H1 (cell line): ENCODE measurements around the gene ST8SIA2. TPM values are rescaled to one million over a fixed set of nuclear protein-coding genes. Genes with fewer than 3 reads are reported as not detected.

Source experiments
- GABPA ChIP-seq: IDR thresholded peaks from 2 replicates; pipeline ENCODE4 v1.6.1; 2011; ENCODE audit warnings: mild to moderate bottlenecking, low read length, moderate library complexity, borderline replicate concordance; ENCODE audit not compliant: insufficient read depth
- PHF8 ChIP-seq: fragments of 200-600 bp; sonication (generic); conservative IDR thresholded peaks from 2 replicates; pipeline ENCODE4 v1.7.1; 2012; ENCODE audit warnings: low read depth, mild to moderate bottlenecking, inconsistent platforms, low read length, moderate library complexity
- SIRT6 ChIP-seq: IDR thresholded peaks from one replicate; pipeline ENCODE4 v1.7.1; 2012; ENCODE audit warnings: low read length, inconsistent platforms
- polyA plus RNA-seq, 7 experiments: library from polyadenylated mRNA; depleted of rRNA in 3 of 7; stranded (reverse) in 5 of 7; unstranded in 2 of 7; fragments of >200 nt in 5 of 7; fragments of 200-250 nt in 2 of 7; gene quantifications; 1 replicate in 5 of 7; 2 replicates in 1 of 7; 4 replicates in 1 of 7; pipeline versions ENCODE4 v1.2.1 to v1.2.3, GENCODE V29; 2011 to 2013; ENCODE audit warnings: missing spikeins in 2 of 7, mixed read lengths in 2 of 7
- total RNA-seq: library from RNA; stranded (reverse); fragmentation: NEBNext Ultra II Directional; extraction: Animal tissue kit (Norgen Biotek cat#: 25700); gene quantifications from 2 replicates; pipeline ENCODE4 v1.2.1, GENCODE V29; 2021
- TF ChIP-seq, protein P1 (sequence below): IDR thresholded peaks from 2 replicates; pipeline ENCODE4 v1.6.1; 2012; ENCODE audit warnings: low read length, inconsistent platforms

Gene ST8SIA2
- total and polyA plus RNA-seq, 2 of the 8 experiments (the other 6 are each of a cell fraction or from before 2014, with no cell fraction given), result 3.0 to 4.5 TPM

DNA sequence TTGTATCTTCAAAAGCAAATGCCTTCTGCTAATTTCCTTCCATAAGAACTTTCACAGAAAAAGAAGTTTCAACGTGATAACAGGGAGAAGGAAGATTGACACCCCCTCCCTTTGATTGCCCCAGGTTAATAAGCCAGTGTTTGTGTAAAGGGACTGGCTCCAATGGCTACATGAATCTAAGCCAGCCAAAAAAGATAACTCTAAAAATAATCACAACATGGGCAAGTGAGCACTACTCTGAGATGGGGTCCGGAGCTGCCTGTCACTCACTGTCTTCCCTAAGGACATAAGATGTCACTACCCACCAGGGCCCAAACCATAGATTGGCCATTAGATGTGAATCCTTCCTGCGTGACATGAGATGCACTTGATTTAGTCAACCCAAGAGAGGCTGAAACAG, 17.6 kb upstream of the ST8SIA2 start (continued):
- TF ChIP-seq, protein P1, sequence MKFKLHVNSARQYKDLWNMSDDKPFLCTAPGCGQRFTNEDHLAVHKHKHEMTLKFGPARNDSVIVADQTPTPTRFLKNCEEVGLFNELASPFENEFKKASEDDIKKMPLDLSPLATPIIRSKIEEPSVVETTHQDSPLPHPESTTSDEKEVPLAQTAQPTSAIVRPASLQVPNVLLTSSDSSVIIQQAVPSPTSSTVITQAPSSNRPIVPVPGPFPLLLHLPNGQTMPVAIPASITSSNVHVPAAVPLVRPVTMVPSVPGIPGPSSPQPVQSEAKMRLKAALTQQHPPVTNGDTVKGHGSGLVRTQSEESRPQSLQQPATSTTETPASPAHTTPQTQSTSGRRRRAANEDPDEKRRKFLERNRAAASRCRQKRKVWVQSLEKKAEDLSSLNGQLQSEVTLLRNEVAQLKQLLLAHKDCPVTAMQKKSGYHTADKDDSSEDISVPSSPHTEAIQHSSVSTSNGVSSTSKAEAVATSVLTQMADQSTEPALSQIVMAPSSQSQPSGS, result no peak
- TF ChIP-seq PHF8 (no peak), GABPA (no peak), SIRT6 (no peak)
